Motor neuron (in vitro differentiated cells): ENCODE measurements around the gene COPS9. TPM values are rescaled to one million over a fixed set of nuclear protein-coding genes. Genes with fewer than 3 reads are reported as not detected.

ENCODE experiments used
- ATAC-seq, 8 experiments: fragments of 200-7000 bp; cut with Tn5 transposase; replicated peaks in 6 of 8; 2 replicates each; pipeline ENCODE4 v1.8.0; 2021; ENCODE audit warnings: mild to moderate bottlenecking in 8 of 8, moderate library complexity in 8 of 8
- H3K27ac ChIP-seq, 2 donors: fragments of 250-450 bp; sonication (Bioruptor Pico); 2 replicates each; pipeline ENCODE4 v1.9.0; 2021; ENCODE audit warnings: antibody characterized with exemption in 2 of 2, mild to moderate bottlenecking in 2 of 2, moderate library complexity in 1 of 2
- H3K4me1 ChIP-seq, 2 donors: fragments of 250-450 bp; sonication (Bioruptor Pico); replicated peaks in 1 of 2; 2 replicates each; pipeline ENCODE4 v1.6.1; 2021; ENCODE audit warnings: antibody characterized with exemption in 2 of 2, mild to moderate bottlenecking in 2 of 2, moderate library complexity in 1 of 2
- H3K4me3 ChIP-seq, 5 donors: fragments of 250-450 bp; sonication (Bioruptor Pico); 2 replicates each; pipeline ENCODE4 v1.9.0; 2021; ENCODE audit warnings: antibody characterized with exemption in 5 of 5, mild to moderate bottlenecking in 5 of 5, moderate library complexity in 4 of 5
- WGBS, 10 experiments: fragments of 450-650 bp; shearing (Covaris generic); methylation state at CpG; one replicate each; pipeline ENCODE4 v1.0.0; 2022; 5-methylcytosine and 5-hydroxymethylcytosine counted together
- in situ Hi-C, 9 experiments: fragments of 400-800 bp; cut with MboI; loops; one replicate each; pipeline ENCODE4 v1.15.0; 2021; ENCODE audit warnings: low sequenced_read_pairs in 9 of 9, low pct_unique_long_range_greater_than_20kb in 2 of 9; ENCODE audit not compliant: unreplicated experiment in 9 of 9
- total RNA-seq, 8 experiments: library from RNA; unstranded; fragments of 300-600 nt; gene quantifications; 2 replicates each; pipeline versions ENCODE4 v1.2.3 to v1.2.4, GENCODE V29; 2022

Gene COPS9
- total RNA-seq, 8 experiments from 2014 or later: 133 to 287 (median 202) TPM

- H3K27ac ChIP-seq: no peak overlapping the region
Observed at GRCh38 chr2:240107477-240107796, 28.7 kb downstream of the COPS9 start.

GRCh38 chr2:240106765-240107476 lies 29.2 kb downstream of the COPS9 start:
- H3K4me3 ChIP-seq: no peak overlapping the region
- no peak overlapping the region for H3K27ac ChIP-seq
- in situ Hi-C loops: no loop called here
- 0 to 81% (median 54%) methylated on average over 2 to 10 of the region's 17 CpGs; no CpG with 5 or more reads in 6 of the 10 experiments for WGBS, 10 experiments
- no peaks in the 10 kb centered on the region for H3K4me1 ChIP-seq
- ATAC-seq: peak in 3 of 8 experiments; percentile 2 to 89 (median 70)

More at GRCh38 chr2:240107477-240107796, 28.7 kb downstream of the COPS9 start:
- no peak overlapping the region for H3K4me3 ChIP-seq
- in situ Hi-C loops: no loop called here
- 19 to 80% (median 54%) methylated on average over 1 to 5 of the region's 6 CpGs; no CpG with 5 or more reads in 5 of the 10 experiments for WGBS, 10 experiments
- H3K4me1 ChIP-seq: no peaks in the 10 kb centered on the region
- ATAC-seq: peak in 2 of 8 experiments; percentile 60 to 76

GRCh38 chr2:240105982-240106381 lies 30.1 kb downstream of the COPS9 start:
- no peaks in the 10 kb centered on the region for H3K4me1 ChIP-seq
- peak in 1 of 8 experiments; percentile 50 for ATAC-seq
- no peak overlapping the region for H3K4me3 ChIP-seq
- in situ Hi-C loops: no loop called here
- 15 to 77% (median 60%) methylated on average over 1 to 6 of the region's 11 CpGs; no CpG with 5 or more reads in 5 of the 10 experiments for WGBS, 10 experiments
- no peak overlapping the region for H3K27ac ChIP-seq

GRCh38 chr2:240103136-240103535 lies 33.0 kb downstream of the COPS9 start:
- Histone ChIP-seq H3K4me1 (no peaks in the 10 kb centered on the region), H3K27ac (no peak overlapping the region), H3K4me3 (no peak overlapping the region)
- 0 to 100% (median 73%) methylated on average over 1 to 4 of the region's 4 CpGs; no CpG with 5 or more reads in 1 of the 10 experiments for WGBS, 10 experiments
- ATAC-seq: peak in 3 of 8 experiments; percentile 13 to 91 (median 32)
- in situ Hi-C loops: no loop called here

- Histone ChIP-seq H3K4me3 (no peak overlapping the region), H3K4me1 (no peaks in the 10 kb centered on the region), H3K27ac (no peak overlapping the region)
- in situ Hi-C loops: no loop called here
- no peak for ATAC-seq
- 7 to 65% (median 40%) methylated on average over 1 to 2 of the region's 2 CpGs; no CpG with 5 or more reads in 1 of the 10 experiments for WGBS, 10 experiments
Observed at GRCh38 chr2:240098349-240098748, 37.8 kb downstream of the COPS9 start.

GRCh38 chr2:240095556-240096523 lies 40.3 kb downstream of the COPS9 start:
- in situ Hi-C loops: no loop called here
- ATAC-seq: peak in 4 of 8 experiments; percentile 41 to 98 (median 94)
- H3K4me1 ChIP-seq: no peaks in the 10 kb centered on the region
- no peak overlapping the region for H3K4me3 ChIP-seq
- no peak overlapping the region for H3K27ac ChIP-seq
- 0 to 80% (median 27%) methylated on average over 1 to 4 of the region's 43 CpGs; no CpG with 5 or more reads in 6 of the 10 experiments for whole genome bisulfite sequencing, 10 experiments

GRCh38 chr2:240089306-240089705 lies 46.8 kb downstream of the COPS9 start:
- in situ Hi-C loops: no loop called here
- 20 to 100% (median 67%) methylated on average over 1 to 4 of the region's 5 CpGs; no CpG with 5 or more reads in 2 of the 10 experiments for WGBS, 10 experiments
- Histone ChIP-seq H3K4me3 (no peak overlapping the region), H3K27ac (no peak overlapping the region), H3K4me1 (no peaks in the 10 kb centered on the region)
- ATAC-seq: no peak

- ATAC-seq: no peak
Observed at GRCh38 chr2:240086563-240086962, 49.5 kb downstream of the COPS9 start.

More at GRCh38 chr2:240086563-240086962, 49.5 kb downstream of the COPS9 start:
- Histone ChIP-seq H3K4me3 (no peak overlapping the region), H3K4me1 (no peaks in the 10 kb centered on the region), H3K27ac (no peak overlapping the region)
- in situ Hi-C loops: no loop called here

Other genes starting within 250 kb of the COPS9 start
- 100 to 1,000 TPM; 105 to 170 (median 141) TPM for gene NDUFA10, start 111.0 kb downstream of the COPS9 start, total RNA-seq
- under 1 TPM in 4 of 8 experiments, not detected in 4; 0.18 to 0.56 (median 0.32) TPM for gene OR6B2, start 105.9 kb downstream of the COPS9 start, total RNA-seq
- gene OR6B3, start 82.8 kb downstream of the COPS9 start, total RNA-seq: 1 to 10 TPM in 2 of 8 experiments, under 1 TPM in 1, not detected in 5; 0.31 to 1.4 (median 1.1) TPM
- not detected for gene OTOS, start 4.4 kb upstream of the COPS9 start, total RNA-seq